Measurements from ENCODE around the gene HPGD. TPM values are rescaled to one million over a fixed set of nuclear protein-coding genes. Genes with fewer than 3 reads are reported as not detected.

Gene HPGD
- total and polyA plus RNA-seq, 2 of the 8 experiments (the other 6 are each of a cell fraction or from before 2014, with no cell fraction given) = 1.1 to 1.3 TPM

GRCh38 chr4:174467107-174467506 is 55.2 kb downstream of the HPGD start:
- no peak overlapping the region for H4K8ac ChIP-seq (ENCODE audit: extremely low read depth, insufficient read depth, low read length)
- H3K79me2 ChIP-seq (ENCODE audit: control insufficient read depth in 1 of 2, insufficient read depth in 2 of 2, low read length in 2 of 2) = no peaks in the 10 kb centered on the region
- H3K4me2 ChIP-seq (ENCODE audit: insufficient read depth in 1 of 2, low read depth in 2 of 2, low read length in 2 of 2) = no peak overlapping the region
- no peaks in the 10 kb centered on the region for H3K4me1 ChIP-seq (replicated peaks in 1 of 4; ENCODE audit: control insufficient read depth in 3 of 4, insufficient read depth in 4 of 4, low read length in 3 of 4)
- no peak overlapping the region for H2AFZ ChIP-seq (ENCODE audit: low read length)
- no peak overlapping the region for H4K5ac ChIP-seq (ENCODE audit: insufficient read length, low read depth, low read length)
- no peak overlapping the region for H2BK5ac ChIP-seq (ENCODE audit: low read depth, low read length)
- 91% methylated on average over 3 of the region's 3 CpGs; no CpG with 5 or more reads in 1 of the 2 experiments for WGBS, 2 experiments (ENCODE audit: extremely low coverage in 1 of 2, insufficient coverage in 1 of 2, insufficient read length in 1 of 2, insufficient replicate concordance in 2 of 2, low coverage in 1 of 2, low lambda C conversion rate in 2 of 2, missing lambda C conversion rate in 1 of 2)
- no peak overlapping the region for H3K18ac ChIP-seq (ENCODE audit: extremely low read depth, low read length)
- no peak overlapping the region for H3K4me3 ChIP-seq (ENCODE audit: extremely low read depth in 1 of 4, insufficient read depth in 2 of 4, low read depth in 3 of 4, low read length in 4 of 4)
- H2AK5ac ChIP-seq (ENCODE audit: low read depth, low read length) = no peak overlapping the region
- no peak overlapping the region for H3K27ac ChIP-seq (ENCODE audit: low read depth, low read length)
- no peak for FAIRE-seq
- H4K20me1 ChIP-seq (replicated peaks in 1 of 2; ENCODE audit: control insufficient read depth in 1 of 2, insufficient read depth in 2 of 2, low read length in 2 of 2) = no peaks in the 10 kb centered on the region
- ChIA-PET CTCF (ENCODE audit: partially characterized antibody) (interaction anchor here (1.4 to 1.5 kb wide), 2 partner anchors 22 to 108 kb away, joined by 3 read pairs; no protein-coding TSS in a partner anchor), POLR2A (ENCODE audit: partially characterized antibody) (no interaction called here)
- DNase-seq (ENCODE audit: low read depth in 1 of 2, low spot score in 2 of 2) = no peak
- H3K36me3 ChIP-seq (ENCODE audit: control insufficient read depth in 2 of 4, insufficient read depth in 4 of 4, low read length in 3 of 4) = no peaks in the 10 kb centered on the region
- no peak overlapping the region for H2BK120ac ChIP-seq (replicated peaks; ENCODE audit: low read depth, low read length)
- H3K56ac ChIP-seq (replicated peaks; ENCODE audit: insufficient read length, low read depth, low read length) = no peak overlapping the region
- H2BK15ac ChIP-seq (ENCODE audit: low read length) = no peak overlapping the region
- no peaks in the 10 kb centered on the region for H3K27me3 ChIP-seq (replicated peaks in 1 of 4; ENCODE audit: control insufficient read depth in 3 of 4, extremely low read depth in 1 of 4, insufficient read depth in 3 of 4, low read length in 3 of 4)
- no peak overlapping the region for H2BK12ac ChIP-seq (ENCODE audit: low read depth, low read length)
- no peak overlapping the region for H3K4ac ChIP-seq (replicated peaks; ENCODE audit: insufficient read length, low read depth, low read length)
- no peak overlapping the region for H4K91ac ChIP-seq (replicated peaks; ENCODE audit: insufficient read length, low read length)
- TF ChIP-seq SUZ12 (IDR thresholded peaks at IDR 0.05; ENCODE audit: low read length) (no peak), ASH2L (IDR thresholded peaks at IDR 0.05; ENCODE audit: low read length) (no peak), TCF12 (IDR thresholded peaks at IDR 0.05; ENCODE audit: low read depth, low read length) (no peak), HDAC2 (IDR thresholded peaks at IDR 0.05; ENCODE audit: borderline replicate concordance in 1 of 2, low read depth in 2 of 2, low read length in 2 of 2) (no peak), TAF7 (optimal IDR thresholded peaks at IDR 0.05; ENCODE audit: borderline replicate concordance, low read depth, low read length) (no peak), TBP (IDR thresholded peaks at IDR 0.05; ENCODE audit: low read depth, low read length) (no peak), SP1 (IDR thresholded peaks at IDR 0.05; ENCODE audit: low read depth, low read length) (no peak), CEBPB (IDR thresholded peaks at IDR 0.05; ENCODE audit: low read depth, low read length) (no peak), EGR1 (IDR thresholded peaks at IDR 0.05; ENCODE audit: borderline replicate concordance, low read depth, low read length) (no peak), FOSL1 (IDR thresholded peaks at IDR 0.05; ENCODE audit: insufficient read depth, low read depth, low read length) (no peak)
- no peaks in the 10 kb centered on the region for H3K79me1 ChIP-seq (ENCODE audit: low read depth, low read length)
- no peak overlapping the region for H3K14ac ChIP-seq (ENCODE audit: insufficient read length)
- H2BK20ac ChIP-seq (ENCODE audit: low read length) = no peak overlapping the region
- no peaks in the 10 kb centered on the region for H3K23me2 ChIP-seq (ENCODE audit: low read depth, low read length)
- H3K23ac ChIP-seq (ENCODE audit: insufficient read length) = no peak overlapping the region
- peaks cover 4 to 5% of the 10 kb centered on the region in 2 experiments; a peak in 3 of 4 replicates for H3K9me3 ChIP-seq (ENCODE audit: insufficient read depth in 2 of 2, low read depth in 1 of 2, low read length in 1 of 2)
- no peak overlapping the region for H3K9ac ChIP-seq (replicated peaks in 1 of 4; ENCODE audit: extremely low read depth in 1 of 4, low read depth in 3 of 4, low read length in 3 of 4)
